CD4-positive, alpha-beta T cell treated with Interleukin-15 for 1 hour (primary cell): Measurements from ENCODE around the gene YIPF5.

Source experiments
- DNase-seq: peaks from one replicate; pipeline ENCODE4 v3.0.0-alpha.2; 2020

The YIPF5 gene

GRCh38 chr5:144177548-144177947 lies 7.1 kb upstream of the YIPF5 start:
- no peak for DNase-seq

GRCh38 chr5:144173766-144174165 lies 3.3 kb upstream of the YIPF5 start:
- DNase-seq, result no peak

GRCh38 chr5:144169904-144170275 lies 569 bp downstream of the YIPF5 start:
- DNase-seq, result no peak

GRCh38 chr5:144167998-144168397 lies 2.5 kb downstream of the YIPF5 start:
- no peak for DNase-seq

GRCh38 chr5:144166696-144167095 lies 3.8 kb downstream of the YIPF5 start:
- no peak for DNase-seq

GRCh38 chr5:144162686-144163085 lies 7.8 kb downstream of the YIPF5 start:
- DNase-seq, result no peak

- DNase-seq, result no peak
Measured at GRCh38 chr5:144156767-144157171, 13.7 kb downstream of the YIPF5 start.

- no peak for DNase-seq
Measured at GRCh38 chr5:144151026-144151425, 19.4 kb downstream of the YIPF5 start.

- no peak for DNase-seq
Measured at GRCh38 chr5:144144956-144145751, 25.3 kb downstream of the YIPF5 start.

- no peak for DNase-seq
Measured at GRCh38 chr5:144143625-144144024, 26.8 kb downstream of the YIPF5 start.

GRCh38 chr5:144142824-144143162 lies 27.7 kb downstream of the YIPF5 start:
- DNase-seq, result no peak

GRCh38 chr5:144142139-144142823 lies 28.2 kb downstream of the YIPF5 start:
- DNase-seq, result no peak

GRCh38 chr5:144141585-144141984 lies 28.9 kb downstream of the YIPF5 start:
- no peak for DNase-seq

- DNase-seq, result no peak
Measured at GRCh38 chr5:144139586-144139985, 30.9 kb downstream of the YIPF5 start.

GRCh38 chr5:144135113-144135762 lies 35.2 kb downstream of the YIPF5 start:
- no peak for DNase-seq

- DNase-seq, result no peak
Measured at GRCh38 chr5:144134194-144134826, 36.1 kb downstream of the YIPF5 start.

- DNase-seq, result no peak
Measured at GRCh38 chr5:144133050-144133633, 37.3 kb downstream of the YIPF5 start.

- no peak for DNase-seq
Measured at GRCh38 chr5:144131261-144131660, 39.2 kb downstream of the YIPF5 start.

- DNase-seq, result no peak
Measured at GRCh38 chr5:144130306-144130705, 40.2 kb downstream of the YIPF5 start.

GRCh38 chr5:144128844-144129243 lies 41.6 kb downstream of the YIPF5 start:
- DNase-seq, result no peak

GRCh38 chr5:144126707-144127106 lies 43.8 kb downstream of the YIPF5 start:
- DNase-seq, result no peak

GRCh38 chr5:144125163-144125726 lies 45.2 kb downstream of the YIPF5 start:
- DNase-seq, result no peak

- DNase-seq, result no peak
Measured at GRCh38 chr5:144122641-144123040, 47.8 kb downstream of the YIPF5 start.
